HG02970 (cell line): ENCODE data around the gene SPHK2.

Experiments used
- ATAC-seq: cut with Tn5 transposase; IDR thresholded peaks from one replicate; pipeline ENCODE4 v1.9.1; 2021; ENCODE audit warnings: mild to moderate bottlenecking, moderate library complexity, moderate number of reproducible peaks; ENCODE audit not compliant: unreplicated experiment, low FRiP score

SPHK2 gene

DNA sequence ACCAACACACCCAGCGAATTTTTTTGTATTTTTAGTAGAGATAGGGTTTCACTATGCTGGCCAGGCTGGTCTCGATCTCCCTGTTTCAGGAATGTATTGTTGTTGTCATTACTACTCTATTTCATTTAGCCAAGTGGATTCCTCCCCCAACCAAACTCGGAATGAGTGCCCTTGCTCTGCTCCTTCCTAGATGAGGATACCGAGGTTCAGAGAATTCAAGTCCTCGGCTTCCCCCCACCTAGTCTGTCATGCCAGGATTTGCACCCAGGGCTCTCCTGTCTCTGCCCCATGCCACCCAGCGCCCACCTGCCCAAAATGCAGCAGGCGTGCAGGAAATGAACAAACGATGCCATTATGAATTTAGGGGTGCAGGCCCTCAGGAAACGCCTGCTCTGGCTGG lies 16.3 kb upstream of the SPHK2 start:
- no peak for ATAC-seq

DNA sequence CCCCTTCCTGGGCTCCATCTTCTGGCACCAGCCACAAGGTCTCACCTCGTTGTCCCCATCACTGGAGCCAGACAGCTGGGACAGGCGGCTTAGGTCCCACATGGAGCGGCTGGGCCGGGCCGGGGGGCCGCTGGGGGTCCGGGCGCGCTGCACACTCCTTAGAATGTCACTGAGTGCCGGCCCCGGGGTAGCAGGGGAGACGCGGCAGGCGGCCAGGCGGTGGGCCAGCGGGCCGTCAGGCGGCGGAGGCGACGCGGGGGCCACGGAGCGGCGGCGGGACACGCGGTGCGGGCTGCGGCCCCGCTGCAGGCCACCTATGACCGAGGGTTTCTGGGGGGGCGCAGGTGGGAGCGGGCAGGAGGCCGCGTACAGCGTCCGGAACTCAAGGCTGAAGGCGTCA lies 15.9 kb upstream of the SPHK2 start:
- ATAC-seq, result no peak

DNA sequence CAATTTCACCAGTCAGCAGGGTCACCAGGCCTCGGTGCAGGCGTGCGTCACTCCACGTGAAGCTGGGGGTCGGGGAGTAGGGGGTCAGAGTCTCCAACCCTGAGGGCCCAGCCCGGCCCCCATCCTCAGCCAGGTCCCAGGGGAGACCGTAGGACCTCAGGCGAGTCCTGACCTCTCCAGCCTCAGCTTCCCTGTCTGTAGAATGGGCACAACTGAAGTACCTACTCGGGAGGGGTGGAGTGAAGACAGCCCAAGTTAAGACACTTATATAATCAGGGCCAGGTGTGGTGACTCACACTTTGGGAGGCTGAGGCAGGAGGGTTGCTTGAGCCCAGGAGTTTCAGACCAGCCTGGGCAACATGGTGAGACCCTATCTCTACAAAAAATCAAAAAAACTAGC lies 15.5 kb upstream of the SPHK2 start:
- no peak for ATAC-seq

DNA sequence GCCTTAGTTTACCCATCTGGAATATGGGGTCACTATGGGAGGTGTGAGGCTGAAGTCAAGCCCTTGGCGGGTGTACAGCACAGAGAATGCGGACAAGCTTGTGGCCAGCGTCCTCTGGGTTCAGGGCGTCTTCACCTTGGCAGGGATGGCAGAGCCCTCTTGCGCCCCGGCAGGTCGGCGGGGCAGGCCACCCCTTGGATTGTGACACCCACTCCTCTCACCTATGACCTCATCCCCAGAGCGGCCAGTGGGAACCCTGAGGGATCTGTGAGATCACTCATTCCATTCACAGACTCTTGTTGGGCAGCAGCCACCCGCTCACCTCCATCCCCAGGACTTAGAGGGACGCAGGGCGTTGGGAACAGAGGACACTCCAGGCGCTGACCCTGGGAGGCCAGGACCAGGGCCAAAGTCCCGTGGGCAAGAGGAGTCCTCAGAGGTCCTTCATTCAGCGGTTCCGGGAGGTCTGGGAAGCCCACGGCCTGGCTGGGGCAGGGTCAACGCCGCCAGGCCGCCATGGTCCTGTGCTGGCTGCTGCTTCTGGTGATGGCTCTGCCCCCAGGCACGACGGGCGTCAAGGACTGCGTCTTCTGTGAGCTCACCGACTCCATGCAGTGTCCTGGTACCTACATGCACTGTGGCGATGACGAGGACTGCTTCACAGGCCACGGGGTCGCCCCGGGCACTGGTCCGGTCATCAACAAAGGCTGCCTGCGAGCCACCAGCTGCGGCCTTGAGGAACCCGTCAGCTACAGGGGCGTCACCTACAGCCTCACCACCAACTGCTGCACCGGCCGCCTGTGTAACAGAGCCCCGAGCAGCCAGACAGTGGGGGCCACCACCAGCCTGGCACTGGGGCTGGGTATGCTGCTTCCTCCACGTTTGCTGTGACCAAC lies 12.6 kb upstream of the SPHK2 start, which contains the start of gene SPACA4:
Gene SPACA4 (plus strand): TSS at position 280 of the 896 bp plus-strand sequence. CDS start 237 bp downstream, at position 517.
- no peak for ATAC-seq

DNA sequence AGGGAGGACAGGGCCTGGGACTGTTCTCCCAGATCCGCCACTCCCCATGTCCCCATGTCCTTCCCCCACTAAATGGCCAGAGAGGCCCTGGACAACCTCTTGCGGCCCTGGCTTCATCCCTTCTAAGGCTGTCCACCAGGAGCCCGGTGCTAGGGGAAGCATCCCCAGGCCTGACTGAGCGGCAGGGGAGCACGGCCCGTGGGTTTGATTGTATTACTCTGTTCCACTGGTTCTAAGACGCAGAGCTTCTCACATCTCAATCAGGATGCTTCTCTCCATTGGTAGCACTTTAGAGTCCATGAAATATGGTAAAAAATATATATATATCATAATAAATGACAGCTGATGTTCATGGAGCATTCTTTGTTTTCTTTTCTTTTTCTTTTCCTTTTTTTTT lies 11.9 kb upstream of the SPHK2 start:
- no peak for ATAC-seq

DNA sequence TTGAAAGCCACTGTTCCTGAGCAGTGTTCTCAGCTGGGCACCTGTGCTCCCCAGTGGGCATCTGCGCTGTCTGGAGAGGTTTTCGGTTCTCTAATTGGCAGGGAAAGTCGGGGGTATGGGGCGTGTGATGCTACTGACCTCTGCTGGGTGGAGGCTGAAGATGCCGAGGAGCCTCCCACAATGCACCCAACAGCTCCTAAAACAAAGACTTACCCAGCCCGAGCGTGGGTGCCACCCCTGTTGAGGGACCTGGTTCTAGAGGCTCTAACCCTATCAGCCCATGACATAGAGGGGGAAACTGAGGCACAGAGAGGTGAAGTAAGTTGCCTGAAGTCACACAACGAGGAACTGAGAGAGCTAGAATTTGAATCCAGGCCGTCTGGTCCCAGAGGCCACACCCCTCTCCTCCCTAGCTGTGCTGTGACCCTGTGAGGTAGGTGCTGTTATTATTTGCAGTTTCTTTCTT lies 10.5 kb upstream of the SPHK2 start:
- no peak for ATAC-seq

DNA sequence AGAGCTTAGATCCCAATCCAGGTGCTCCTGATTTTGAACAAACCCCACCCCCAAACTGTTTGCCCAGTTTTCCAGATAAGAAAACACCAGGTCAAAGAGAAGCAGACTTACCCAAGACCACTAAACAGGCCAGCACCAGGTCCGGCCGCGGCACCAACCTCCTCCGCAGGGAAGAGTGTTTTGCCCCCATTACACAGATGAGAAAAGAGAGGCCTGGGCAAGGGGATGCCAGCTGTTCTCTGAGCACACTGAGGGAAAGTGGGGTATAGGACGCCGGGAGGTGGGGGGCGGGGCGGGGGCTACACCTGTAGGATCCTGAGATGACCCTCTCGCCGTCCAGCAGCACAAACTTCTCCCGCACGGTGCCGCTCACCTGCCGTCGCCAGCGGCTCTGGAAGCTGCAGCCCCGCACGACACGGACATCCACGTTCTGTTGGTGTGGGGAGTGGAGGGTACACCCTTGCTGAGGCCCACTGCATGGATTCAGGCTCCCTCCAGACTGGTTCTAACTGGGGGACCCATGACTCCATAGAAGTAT lies 9.7 kb upstream of the SPHK2 start:
- no peak for ATAC-seq

DNA sequence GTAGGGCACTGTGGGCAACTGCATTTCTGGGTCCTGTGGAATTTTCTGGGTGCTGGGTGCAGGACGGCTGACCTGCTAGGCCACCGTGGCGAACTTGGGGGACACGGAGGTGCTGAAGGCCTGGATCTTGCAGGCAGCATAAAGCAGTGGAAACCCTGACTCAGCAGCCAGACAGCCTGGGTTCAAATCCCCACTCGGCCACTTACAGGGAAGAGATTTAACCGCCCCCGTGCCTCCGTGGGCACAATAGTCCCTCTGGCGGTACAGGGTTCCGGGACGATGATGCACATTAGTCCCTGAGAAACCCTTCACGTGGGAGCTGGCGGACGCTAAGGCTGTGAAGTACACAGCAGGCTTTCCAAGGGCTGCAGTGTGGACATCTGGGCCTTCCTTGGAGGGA lies 7.4 kb upstream of the SPHK2 start:
- no peak for ATAC-seq

DNA sequence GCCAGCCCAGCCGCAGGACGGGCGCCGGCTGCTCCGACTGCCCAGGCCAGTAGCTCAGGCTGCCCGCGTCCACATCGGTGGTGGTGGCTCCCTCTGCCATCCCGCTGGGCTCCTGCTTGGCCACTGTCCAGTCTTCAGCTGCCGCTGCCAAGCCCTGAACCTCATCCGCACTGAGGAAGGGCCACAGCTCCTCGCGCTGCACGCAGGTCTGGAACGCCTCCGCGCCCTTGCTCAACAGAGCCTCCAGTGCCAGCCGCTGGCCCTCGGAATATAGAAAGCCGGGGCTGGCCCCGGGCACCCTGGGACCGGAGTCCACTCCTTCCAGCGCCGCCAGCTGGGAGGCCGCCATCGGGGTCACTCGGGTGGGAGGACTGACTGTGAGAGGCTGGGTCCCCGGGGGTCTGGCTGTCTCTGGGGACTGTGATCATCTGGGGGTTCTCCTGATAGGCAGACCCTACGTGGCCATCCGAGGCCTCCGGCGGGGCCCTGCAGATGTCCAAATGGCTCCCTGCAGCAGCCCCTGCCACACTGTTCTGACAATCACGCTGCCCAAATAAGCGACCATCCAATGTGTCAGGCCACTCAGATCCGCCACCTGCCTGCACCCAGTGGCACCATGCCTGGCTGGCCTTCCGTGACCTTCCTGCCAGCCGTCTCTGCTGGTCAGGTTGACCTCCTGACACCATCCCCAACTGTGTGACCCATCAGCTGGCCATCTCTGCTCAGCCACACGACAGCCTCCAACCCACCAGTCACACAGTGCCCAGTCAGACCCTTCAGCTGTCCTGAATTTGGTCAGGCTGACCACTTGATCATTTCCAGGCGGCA lies 6.1 kb upstream of the SPHK2 start:
- no peak for ATAC-seq

DNA sequence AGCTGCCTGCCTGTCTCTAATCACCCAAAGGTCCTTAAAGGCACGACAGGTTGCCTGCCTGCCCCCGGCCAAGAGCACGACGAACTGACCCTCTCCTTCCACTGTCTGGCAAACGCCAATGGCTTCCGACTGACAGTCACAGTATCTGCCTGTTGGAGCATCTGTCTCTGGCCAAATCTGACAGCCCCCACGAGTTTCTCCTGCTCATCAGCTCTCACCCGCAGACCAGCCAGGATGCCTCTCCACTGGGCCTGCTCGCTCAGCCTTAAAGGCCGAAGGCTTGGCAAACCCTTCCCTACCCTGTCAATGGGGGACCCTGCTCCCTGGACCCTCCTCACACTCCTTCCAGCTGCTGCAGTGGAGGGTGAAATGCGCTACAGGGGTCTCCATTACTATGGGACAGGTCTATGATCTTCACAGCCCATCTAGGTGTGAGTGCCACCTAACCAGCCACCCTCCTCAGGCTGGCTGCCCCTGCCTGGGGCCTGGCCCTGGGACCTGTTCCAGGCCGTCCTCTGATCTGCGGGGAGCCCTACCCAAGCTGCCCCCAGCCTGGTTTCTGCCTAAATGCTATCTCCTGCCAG lies 5.4 kb upstream of the SPHK2 start:
- no peak for ATAC-seq

DNA sequence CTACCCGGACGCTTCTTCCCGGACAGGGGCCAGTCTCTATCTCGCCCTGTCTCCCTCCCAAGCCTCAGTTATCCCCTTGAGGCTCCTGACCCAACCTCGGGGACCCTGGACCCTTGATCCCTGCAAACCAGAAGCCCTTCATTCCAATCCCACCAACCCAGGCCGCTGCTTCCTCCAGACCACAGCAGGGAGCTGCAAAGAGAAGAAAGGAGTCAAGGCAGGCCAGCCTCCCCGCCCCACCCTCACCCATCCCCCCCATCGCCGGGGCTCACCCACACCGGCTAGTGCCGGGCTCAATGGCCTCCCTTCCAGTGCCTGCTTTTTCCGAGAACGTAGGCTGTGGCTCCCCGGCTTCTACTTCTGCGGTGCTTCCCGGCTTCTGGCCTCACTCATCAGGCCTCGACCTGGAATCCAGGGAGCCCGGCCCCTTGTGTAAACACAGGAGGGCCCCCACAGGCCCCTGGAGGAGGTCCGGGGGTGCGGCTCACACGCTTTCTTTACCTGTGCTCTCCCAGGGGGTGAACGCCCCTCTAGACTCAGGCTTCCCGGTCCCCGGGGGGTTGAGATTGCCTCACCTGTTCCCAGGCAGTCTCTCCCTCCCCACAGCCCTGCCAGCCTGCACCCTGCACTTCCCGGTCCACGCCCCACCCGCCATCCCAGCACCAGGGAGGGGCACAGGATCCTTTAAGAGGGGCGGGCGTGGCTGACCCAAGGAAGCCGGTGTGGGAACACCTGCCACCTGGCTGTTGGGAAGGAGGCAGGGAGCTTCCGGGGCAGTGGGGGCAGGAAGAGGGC lies 4.7 kb upstream of the SPHK2 start, which contains the start of gene FAM83E:
Gene FAM83E (minus strand): TSS at position 641 of the 795 bp plus-strand sequence. CDS start 1,704 bp downstream, outside the sequence.
- no peak for ATAC-seq

DNA sequence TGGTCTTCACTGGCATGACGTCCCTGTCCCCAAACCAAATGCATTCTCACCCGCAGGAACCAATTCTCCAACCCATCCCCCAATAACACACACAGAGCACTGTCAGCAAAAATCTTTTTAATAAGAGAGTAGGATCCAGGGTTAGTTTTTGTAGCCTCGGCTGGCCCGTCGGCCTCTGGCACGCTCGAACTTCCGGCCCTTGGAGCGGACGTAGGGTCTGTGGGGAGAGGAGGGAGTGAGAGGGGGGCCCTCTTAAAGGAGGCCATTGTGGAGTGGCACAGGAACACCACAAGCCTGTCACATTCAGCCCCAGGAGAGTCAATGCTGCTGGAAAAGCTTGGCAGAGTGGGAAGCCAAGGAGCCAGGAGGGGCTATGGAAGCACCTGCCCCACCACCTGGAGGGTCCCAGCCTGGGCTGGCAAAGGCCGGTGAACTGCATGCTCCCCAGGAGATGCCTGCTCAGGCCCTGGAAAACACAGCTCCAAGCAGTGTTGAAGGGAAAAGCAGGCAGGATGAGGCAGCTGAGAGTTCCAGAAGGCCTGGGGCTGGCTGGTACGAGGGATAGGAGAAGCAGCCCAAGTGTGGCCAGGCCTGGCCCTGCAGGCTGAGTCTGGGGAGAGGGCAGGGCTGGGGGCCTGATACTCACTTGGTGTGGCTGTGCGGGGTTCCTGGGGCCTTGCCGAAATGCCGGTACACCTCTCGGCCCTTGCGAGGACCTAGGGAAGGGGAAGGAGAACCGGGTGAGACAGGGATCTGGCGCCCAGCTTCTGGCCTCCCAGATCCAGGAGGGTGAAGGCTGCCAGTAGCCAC lies 3.9 kb upstream of the SPHK2 start:
- ATAC-seq, result no peak

DNA sequence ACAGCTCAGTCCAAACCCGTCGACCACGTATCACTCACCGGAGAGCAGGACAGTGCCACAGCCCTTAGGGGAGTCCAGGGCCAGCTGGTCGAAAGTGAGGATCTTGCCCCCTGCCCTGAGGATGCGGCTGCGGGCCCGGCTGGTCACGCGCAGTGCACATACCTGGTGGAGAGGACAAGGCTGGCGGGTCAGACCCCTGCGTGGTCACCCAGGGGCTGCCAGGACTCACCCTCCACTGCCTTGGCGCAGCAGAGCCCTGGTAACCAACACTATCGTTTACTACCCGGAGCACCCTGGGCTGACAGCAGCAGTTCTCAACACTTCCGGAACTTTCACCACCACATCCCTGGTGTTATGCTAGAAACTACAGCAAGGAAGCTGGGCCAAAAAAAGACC lies 3.3 kb upstream of the SPHK2 start:
- no peak for ATAC-seq

DNA sequence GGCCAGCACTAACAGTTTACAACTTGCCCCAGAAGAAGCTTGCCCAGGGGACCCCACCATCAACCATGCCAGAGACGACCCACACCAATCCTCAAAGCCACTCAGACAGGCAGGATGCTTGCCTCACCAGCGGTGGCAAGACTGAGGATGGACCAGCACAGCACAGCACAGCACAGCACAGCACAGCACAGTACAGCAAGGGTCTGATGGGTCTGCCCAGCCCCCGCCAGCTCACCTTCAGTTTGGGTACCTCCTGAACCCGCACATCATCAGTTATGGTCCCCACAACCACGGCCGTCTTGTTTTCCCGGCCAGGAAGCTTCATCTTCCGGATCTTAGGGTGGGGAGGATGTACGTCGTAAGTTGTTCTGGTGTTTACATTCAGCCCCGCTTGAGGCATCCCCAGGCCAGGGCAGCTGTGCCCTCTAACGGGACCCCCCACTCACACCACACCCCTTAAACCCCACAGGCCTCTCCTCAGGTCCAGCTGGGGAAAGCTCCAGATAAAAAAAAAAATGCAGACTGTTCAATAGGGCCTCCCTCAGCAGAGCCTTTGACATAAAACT lies 2.7 kb upstream of the SPHK2 start:
- ATAC-seq, result no peak

DNA sequence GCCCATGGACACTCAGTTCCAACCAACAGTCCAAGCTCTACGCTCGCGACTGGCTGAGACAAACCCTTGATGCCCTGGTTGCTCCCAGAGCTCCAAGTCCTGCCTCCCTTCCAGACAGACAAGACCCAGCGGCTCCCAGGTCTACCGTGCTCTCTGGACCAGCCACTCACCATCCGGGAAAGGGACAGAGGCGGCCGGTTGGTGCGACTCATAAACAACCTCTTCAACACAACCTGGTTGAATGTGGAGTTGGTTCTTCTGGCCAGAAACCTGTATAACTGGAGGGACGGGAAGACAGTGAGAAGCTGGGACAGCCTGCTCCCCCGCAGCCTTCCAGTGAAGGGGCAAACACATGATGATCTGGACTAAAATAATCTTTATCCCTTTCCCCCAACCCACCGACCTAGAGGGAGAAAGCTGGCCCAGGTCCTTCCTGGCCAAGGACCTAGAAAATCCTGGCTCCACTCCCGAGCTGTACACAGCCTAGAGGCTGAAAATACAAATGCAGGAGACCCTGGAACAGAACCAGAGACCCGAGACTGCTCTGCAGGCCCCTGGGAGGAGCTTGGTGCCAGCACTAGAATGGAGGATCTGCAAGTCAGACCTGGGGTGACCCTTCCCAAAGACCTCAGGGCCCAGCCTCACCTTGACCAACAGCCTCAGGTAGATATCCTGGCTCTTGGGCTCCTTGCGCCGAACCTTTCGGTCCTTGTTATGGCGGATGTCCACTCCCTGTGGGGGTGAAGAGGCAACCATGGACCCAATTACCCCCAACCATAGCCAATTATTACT lies 2.0 kb upstream of the SPHK2 start:
- no peak for ATAC-seq

DNA sequence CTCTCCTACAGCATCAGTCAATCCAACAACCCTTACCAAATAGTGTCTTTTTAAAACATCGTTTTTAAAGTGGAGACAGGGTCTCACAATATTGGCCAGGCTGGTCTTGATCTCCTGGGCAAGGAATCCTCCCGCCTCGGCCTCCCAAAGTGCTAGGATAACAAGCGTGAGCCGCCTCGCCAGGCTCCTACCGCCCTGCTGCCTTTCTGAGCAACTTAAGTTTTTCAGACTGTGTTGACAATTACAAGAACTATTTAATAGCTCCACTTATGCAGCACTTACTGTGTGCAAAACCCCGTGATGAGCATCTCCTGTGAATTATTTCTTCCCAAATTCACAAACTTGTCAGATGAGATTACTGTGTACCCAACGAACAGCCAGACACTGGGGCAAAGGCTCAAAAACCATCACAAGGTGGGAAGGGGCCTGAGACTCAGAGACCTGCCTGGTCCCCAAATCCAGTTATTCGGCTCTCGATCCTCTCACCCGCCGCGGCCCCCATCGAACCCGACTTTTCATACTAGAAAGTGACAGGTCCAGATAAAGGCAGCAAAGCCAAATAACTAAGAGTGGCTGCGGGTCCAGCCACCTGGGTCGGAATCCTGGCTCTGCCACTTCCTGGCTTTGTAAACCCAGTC lies 909 bp upstream of the SPHK2 start:
- ATAC-seq, result no peak
